A549 treated with ZK216348 at 1 μM for 4 hours (cell line): ENCODE results near the gene PPP2CA. TPM values are rescaled to one million over a fixed set of nuclear protein-coding genes. Genes with fewer than 3 reads are reported as not detected.

ENCODE experiments used
- total RNA-seq: library from RNA; stranded (reverse); fragments of 200-300 nt; extraction: Qiagen RNA extraction; gene quantifications from 5 replicates; pipeline ENCODE4 v1.2.3, GENCODE V29; 2022; ENCODE audit warnings: low read depth

Gene PPP2CA
- 268 to 302 TPM (median 279 TPM) in 5 replicates for total RNA-seq

DNA sequence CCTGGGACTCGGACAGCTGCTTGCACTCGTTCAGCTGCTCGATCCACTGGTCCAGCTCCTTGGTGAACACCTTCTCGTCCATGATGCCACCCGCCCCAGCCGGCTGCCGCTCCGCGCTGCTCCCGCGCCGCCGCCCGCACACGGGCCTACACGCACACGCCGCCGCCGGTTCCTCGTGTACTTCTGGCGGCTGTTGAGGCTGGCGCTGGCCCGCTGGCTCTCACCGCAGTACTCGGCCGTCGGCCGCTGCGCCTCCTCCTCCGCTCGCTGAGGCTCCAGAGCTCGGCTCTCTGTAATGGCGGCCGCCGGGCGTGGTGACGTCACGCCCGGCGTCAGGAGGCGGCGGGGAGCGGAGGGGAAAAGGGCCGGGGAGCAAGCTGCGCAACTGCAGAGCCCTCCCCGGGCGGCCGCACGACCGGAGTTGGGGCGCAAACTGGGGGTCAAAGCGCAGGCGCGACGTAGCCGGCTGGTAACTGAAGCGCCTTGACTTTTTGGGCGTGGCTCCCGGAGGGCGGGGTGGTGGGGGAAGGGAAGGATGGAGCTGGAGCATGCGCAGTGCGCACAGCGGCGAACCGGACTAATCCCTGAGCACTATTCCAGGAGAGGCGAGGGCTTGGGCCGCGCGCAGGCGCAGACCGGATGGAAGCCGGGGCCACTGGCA is at the start of gene PPP2CA:
Gene PPP2CA (minus strand): TSS at position 294 of the 661 bp plus-strand sequence. CDS start 212 bp downstream, at position 82.

DNA sequence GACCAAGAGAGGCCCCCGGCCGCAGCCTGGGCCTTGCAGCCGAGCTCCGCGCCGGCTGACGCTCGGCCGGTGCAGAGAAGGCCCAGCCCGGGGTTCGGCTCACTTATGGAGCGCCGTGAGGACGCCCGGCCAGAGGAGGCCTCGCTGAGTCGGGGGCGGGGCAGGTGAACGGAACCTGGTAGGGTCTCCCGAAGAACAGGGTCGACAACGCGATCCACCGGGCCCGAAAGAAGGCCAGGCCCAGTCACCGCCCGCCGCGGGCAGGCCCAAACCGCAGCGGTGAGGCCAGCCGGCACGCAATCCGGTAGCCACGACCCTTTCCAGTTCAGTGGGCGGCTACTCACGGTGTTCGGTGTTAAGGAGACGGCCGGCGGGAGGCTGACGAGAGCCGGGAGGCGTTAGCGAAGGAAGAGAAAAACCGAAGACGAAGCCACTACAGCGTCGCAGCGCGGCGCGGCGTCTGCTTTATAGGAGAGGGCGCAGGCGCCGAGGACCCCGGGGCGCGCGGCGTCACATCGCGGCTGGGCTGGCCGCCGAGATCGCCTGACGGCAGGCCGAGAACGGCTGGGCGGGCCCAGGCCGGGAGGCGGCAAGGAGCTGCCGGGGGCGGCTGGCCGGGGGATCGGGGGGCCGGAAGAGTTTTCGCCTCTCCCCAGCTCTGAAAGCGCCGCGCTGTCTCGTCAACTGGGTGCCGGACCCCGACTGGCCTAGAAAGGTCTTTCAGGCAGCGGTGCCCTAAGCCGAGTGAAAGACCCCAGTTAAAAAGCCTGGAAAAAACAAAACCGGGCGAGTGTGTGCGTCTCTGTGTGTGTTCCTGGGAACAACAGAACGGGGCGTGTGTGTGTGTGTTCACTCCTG is 49.1 kb downstream of the PPP2CA start, which contains the start of gene SKP1:
Gene SKP1 (minus strand): TSS at position 440 of the 858 bp plus-strand sequence. CDS start 2,928 bp downstream, outside the sequence.

Other genes with a start within 250 kb of the PPP2CA start
- 384 to 409 TPM (median 402 TPM) in 5 replicates for gene VDAC1, start 221.1 kb downstream of the PPP2CA start, total RNA-seq
- gene TCF7, start 111.4 kb downstream of the PPP2CA start, total RNA-seq = 10.0 to 14.9 TPM (median 13.3 TPM) in 5 replicates
- gene SKP1, start 49.1 kb downstream of the PPP2CA start, total RNA-seq = 587 to 794 TPM (median 595 TPM) in 5 replicates
- gene CDKL3, start 141.1 kb upstream of the PPP2CA start, total RNA-seq = 0.84 to 1.8 TPM (median 1.2 TPM) in 5 replicates
- 52.1 to 75.0 TPM (median 66.7 TPM) in 5 replicates for gene UBE2B, start 145.5 kb upstream of the PPP2CA start, total RNA-seq
- 40.2 to 48.8 TPM (median 45.3 TPM) in 5 replicates for gene CDKN2AIPNL, start 185.8 kb upstream of the PPP2CA start, total RNA-seq